SHP77 treated with DMSO at 0.1 percent for 48 hours (cell line): Measurements from ENCODE around the gene FLYWCH1.

Experiments used
- DNase-seq: peaks from one replicate; lab custom pipeline; 2025; lab: John Stamatoyannopoulos, UW

Gene FLYWCH1

DNA sequence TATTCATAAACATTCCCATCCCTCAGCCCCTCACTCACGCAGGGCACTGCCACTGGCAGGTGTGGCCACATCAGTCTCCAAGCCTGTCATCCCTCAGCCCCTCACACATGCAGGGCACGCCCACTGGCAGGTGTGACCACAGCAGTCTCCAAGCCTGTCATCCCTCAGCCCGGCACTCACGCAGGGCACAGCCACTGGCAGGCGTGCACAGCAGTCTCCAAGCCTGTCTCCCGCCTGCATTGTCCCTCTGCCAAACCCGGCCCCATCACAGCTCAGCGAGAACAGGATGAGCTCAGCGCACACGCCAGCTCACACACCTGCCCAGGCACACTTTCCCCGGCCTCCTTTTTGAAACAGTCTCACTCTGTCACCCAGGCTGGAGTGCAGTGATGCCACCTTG lies 40.9 kb downstream of the FLYWCH1 start:
- DNase-seq = peak; percentile 66

DNA sequence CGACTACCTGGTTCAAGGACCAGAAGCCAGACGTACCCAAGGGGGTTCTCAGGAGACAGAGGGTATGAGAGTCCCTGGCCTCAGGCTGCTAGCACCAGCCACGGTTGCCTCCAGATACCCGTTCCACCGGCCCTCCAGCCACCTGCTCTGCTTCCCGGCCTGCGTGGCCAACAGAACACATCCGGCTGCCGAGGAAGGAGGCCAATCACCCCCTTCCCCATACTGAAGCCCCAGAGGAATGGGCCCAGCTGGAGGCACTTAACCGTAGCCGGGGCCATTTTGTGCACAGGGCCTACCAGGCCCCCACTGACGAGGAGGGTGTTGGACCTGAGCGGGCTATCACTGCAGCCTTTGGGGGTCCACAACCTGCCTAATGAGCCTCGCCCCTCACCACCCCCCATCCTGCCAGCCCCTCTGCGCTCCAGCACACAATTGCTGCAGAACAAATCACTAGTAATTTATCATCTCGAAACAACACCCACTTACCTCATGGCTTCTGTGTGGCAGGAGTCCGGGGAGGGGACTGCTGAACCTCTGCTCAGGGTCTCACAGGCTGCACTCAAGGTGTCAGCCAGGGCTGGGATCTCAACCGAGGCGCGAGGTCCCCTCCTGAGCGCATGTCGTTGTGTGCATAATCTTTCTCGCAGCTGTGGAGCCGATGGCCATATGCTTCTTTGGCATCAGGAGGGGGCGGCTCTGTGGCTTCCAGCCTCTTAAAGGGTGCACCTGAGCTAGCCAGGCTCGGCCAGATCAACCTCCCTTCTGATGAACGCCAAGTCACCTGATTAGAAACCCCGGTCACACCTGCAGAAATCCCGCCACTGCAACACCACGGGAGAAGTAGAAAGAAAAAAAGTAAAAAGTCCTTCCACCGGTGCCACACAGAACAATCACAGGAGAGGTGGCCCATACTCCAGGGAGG lies 42.2 kb downstream of the FLYWCH1 start:
- DNase-seq = peak; percentile 9

DNA sequence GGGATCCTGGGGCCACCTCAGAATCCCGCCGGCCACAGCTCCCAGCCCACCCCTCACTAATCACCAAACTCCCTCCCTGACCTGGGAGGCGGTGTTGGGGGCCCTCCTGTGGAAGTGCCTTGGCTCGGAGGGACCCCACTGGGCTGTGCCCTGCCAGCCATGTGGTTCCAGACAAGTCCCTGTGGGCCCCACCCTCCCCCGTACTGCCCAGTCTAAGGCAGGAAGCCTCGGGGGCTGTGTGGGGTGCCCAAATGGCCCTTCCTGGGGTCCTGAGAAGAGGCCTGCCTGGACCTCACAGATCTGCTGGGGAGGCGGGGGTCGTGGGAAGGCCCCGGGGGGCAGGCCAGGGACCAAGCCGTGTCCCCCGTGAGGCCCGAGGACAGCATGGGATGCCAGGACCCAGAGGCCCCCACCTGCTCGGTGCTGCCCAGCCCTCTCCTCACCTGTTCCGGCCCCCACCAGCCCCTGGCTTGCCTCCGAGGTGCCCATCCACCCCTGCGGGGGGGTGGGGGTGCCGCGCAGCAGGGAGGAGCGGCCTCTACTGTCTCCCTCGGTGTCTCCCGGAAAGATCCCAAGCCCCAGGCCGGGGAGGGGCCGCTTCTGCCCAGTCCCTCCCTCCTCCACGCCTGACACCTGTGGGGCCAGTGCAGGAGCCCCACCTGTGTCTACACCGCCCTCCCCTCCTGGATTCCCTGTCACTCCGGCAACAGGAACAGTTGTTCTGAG lies 43.1 kb downstream of the FLYWCH1 start:
- no peak for DNase-seq

DNA sequence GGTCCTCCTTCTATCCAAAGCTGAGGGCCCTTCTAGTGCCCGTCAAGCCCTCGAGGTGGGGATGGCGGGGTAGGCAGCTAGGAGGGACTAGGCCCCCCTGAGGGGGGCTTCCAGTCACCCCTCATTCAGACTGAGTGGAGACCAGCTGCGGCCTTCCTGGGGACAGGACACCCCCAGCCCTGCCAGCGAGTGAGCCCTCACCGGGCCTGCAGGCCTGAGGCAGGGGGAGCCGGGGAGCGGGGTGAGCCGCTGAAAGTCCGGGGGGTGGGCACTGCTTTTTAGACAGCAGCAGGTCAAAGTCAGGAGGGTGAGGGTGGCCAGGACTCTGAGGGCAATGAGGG lies 43.7 kb downstream of the FLYWCH1 start:
- no peak for DNase-seq

DNA sequence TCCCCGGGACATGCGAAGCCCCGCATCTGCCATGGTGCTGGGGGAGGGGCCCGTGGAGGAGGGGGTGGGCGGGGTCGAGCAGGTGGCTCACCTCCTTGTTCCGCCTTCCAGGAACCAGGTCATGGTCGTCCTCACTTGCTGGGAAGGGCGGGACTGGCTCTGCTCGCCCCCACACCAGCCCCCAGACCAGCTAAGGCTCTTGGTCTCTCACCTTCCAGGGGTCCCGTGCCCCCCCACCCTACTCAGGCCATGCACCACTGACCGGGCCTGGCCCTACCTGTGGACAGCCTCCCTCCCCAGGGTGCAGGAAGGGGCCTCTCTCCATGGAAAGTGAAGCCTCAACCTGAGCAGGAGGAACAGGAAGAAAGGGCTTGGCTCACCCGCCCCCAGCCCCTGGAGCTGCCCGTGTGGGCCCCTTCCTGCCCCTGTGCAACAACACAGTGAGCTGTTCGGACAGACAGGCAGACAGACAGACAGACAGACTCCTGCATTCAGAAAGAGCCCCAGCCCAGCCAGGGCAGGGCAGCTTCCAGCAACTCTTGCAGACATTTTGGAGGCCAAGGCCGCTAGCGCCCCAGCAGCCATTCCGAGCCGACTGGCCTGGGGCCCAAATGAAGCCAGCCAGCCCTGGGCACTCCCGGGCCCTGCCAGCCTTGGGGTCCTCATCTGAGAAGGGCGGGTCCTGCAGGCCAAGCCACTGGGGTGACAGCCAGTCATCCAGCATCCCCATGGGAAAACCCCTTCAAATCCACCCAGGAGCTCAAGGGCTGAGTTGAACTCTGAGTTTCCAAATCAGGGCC lies 44.2 kb downstream of the FLYWCH1 start:
- DNase-seq = no peak

DNA sequence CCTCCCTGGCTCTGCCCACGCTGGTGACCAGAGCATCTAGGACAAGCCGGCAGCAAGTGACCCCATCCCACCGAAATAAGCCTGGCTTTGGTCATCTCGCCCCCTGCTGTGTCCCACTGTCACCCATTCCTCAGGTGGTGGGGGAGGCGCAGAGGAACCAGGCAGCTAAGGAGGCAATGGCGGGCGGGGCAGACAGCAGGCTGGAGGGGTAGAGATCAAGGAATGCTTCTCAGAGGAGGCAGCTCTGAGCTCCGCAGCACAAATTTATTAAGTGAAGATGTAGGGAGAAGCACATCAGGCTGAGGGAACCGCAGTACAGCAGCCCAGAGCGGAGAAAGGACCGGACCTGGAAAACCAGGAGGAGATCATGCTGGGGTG lies 44.8 kb downstream of the FLYWCH1 start:
- DNase-seq = no peak

DNA sequence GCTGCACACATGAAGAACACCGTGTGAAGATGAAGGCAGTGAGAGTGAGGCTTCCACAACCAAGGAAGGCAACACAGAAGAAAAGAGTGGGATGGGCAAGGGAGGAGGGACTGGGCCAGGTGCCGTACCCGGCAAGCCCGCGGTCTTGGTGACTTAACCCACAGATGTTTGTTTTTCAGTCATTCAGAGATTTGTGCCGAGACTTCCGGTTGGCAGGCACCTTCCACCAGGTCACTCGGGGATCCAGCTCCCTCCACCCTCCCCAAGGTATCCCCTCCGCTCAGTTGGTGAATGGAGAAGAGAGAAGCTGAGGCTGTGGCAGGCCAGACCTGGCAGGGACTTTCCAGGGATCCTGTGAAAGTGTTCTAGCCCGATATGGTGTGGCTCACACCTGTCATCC lies 47.5 kb downstream of the FLYWCH1 start:
- no peak for DNase-seq

DNA sequence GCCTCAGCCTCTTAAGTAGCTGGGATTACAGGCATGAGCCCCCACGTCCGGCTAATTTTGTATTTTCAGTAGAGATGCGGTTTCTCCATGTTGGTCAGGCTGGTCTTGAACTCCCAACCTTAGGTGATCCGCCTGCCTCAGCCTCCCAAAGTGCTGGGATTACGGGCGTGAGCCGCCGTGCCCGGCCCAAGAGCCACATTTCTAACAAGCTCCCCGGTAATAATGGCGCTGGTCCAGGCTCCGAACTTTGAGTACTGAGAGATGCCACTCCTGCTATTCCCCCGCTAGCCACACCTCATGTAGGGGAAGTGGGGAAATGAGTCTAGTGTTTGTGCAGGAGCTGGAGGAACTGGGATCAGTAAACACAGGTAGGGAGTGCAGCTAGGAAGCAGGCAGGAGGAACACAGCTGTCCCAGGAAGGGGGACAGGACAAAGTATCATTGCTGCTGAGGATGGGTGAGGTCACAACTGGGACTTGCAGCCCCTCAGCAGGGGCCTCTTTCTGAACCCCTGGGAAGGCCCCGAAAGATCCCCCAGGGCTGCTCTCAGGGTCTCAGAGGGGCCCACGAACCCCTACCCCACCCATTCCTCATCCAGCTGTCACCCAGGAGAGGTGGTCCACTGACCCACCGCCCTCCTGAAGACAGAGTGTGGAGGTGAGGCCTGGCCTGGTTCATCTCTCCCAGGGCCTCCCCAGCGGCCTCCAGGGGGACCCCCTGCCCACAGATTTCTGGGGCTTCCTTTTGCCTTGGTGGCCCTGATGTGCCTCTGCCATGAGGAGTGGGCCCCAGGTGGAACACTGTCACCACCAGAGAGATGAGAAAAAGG lies 48.7 kb downstream of the FLYWCH1 start:
- no peak for DNase-seq

DNA sequence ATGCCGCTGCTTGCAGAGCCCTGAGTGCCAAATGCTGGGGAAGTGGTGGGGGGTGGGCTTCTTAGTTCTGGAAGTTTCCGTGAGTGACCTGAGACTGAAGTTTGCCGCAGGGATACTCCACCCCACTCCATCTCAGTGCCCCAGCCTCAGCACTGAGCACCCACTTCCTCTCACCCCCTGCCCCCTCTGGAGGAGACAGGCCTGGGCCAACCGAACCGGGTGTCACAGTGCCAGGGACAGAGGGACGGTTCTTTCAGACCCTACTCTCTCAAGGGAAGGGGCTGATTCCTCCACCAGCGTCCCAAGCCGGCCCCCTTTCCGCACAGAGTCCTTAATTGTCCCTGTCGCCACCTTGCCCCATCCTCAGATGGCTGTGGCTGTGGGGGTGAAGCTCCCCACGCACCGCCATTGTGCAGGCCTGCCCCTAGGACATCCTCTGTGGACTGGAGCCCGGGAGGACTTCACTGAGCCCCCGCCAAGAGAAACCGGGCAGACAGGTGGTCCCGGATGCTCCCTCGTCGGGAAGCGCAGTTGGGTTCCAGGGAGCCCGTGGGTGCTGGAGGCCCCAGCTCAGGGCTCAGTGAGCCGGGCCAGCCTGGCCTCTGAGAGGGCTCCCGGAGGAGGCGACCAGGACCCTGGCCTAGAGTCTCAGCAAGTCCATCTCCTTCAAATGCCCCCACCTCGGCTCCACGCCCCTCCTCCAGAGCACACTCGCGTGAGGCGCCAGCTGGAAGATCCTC lies 50.8 kb downstream of the FLYWCH1 start:
- no peak for DNase-seq

DNA sequence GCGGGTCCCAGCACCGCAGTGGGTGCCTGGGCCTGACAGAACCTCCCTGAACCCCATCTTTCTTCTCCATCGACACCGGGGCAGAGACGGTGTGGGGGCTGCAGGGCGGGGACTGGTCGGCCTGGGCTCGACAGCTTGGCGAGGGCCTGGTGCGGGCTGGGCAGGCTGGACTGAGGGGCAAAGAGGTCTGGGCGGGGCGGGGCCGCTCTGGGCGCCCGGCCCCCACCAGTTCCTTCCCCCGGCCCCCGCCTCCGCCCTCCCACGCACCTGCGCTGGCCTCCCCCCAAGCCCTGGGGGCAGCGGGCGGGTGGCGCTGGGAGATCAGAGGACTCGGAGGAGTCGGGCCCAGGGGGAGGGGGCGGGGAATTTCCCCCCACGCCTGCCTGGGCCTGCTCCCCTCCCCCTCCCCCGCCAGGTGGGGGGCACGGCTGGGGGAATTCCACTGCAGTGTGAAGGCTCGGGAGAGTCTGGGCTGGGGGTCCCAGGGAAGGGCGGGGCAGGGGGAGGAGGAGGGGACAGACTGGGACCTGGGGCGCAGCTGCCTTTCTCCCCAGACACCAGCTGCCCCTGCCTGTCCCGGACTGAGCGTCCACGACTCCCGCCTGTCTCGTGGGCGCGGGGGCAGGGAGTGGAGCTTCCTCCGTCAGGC lies 51.5 kb downstream of the FLYWCH1 start:
- DNase-seq = no peak

DNA sequence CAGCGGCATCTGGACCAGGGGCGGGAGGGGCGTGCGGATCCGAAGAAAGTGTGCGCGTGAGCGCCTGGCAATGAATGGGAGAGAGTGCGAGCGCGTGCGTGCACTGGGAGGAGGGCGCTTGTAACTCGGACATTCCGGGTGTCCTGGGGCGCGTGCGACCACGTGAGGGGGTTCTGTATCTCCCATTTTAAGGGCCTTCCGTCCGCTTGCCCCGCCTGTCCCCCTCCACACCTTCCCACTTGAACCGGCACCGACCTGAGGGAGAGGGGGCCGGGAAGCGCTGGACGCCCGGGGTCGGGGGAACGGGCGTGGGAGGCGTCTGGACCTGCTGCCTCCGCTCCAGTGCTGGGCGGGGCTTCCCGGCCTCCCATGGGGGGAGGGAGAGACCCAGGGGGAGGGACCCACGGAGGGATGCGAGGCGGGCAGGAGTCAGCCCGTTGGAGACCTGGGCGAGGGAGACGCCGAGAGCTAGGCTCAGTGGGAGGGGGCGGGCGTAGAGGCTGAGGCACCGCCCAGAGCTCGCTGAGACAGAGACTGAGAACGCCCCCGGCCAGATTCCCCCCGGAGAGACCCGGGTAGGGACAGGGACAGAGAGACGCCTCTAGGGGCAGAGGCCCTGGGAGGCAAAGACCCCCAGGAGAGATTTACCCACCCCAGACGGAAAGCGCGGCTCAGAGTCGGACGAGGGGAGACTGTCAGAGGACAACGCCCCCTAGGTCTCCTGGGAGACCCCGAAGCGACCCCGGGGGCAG lies 52.2 kb downstream of the FLYWCH1 start, which contains the start of gene KREMEN2:
Gene KREMEN2, plus strand, starts transcription at position 553 of the 752 bp plus-strand sequence. CDS start 246 bp downstream, outside the sequence.
- DNase-seq = peak; percentile 39

DNA sequence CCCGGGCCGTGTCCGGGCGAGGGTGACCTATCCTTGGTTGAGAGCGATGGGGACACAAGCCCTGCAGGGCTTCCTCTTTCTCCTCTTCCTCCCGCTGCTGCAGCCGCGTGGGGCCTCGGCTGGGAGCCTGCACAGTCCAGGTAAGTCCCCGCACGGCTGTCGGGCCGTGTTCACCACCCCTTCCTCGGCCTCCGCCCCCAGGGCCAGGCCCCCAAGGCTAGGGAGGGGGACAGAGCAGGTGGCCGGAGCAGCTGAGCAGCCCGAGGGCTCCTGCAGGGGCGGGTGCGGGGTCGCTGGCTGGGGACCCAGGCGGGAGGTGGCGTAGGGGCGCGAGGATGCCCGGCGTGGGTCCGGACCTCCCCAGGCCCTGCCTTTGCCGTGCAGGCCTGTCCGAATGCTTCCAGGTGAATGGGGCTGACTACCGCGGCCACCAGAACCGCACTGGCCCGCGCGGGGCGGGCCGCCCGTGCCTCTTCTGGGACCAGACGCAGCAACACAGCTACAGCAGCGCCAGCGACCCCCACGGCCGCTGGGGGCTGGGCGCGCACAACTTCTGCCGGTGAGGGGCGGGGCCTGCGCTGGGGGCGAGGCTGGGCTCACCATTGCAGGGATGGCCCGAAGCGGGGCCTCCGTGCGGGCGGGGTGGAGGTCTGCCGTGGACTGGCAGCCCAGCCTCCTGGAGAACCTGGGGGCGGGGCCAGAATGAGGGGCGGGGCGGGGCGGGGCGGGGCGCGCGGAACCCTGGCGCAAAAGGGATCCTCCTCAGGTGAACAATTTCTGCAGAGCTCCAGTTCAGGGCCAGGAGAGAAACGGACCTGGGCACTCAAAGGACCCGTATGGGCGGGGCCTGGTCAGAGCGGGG lies 53.0 kb downstream of the FLYWCH1 start:
- peak; percentile 28 for DNase-seq

DNA sequence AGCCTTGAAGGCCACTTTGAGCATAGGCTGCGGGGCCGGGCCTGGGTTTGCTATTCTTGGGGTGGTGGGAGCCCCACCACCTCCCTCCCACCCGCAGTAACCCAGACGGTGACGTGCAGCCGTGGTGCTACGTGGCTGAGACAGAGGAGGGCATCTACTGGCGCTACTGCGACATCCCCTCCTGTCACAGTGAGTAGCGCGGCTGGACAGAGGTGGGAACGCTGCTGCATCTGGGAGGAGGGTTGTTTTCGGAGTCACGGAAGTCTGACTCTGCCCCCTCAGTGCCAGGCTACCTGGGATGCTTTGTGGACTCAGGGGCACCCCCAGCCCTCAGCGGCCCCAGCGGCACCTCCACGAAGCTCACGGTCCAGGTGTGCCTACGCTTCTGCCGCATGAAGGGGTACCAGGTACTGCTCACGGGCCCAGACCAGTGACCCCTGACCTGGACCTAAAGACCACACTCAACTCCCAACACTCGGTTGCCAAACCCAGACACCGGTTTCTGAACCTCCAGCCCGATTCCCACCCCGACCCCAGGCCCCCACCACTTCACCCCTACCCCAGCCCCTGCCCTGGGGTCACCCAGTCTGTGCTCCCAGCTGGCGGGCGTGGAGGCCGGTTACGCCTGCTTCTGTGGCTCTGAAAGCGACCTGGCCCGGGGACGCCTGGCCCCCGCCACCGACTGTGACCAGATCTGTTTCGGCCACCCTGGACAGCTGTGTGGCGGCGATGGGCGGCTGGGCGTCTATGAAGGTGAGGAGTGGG lies 54.5 kb downstream of the FLYWCH1 start:
- DNase-seq = no peak

DNA sequence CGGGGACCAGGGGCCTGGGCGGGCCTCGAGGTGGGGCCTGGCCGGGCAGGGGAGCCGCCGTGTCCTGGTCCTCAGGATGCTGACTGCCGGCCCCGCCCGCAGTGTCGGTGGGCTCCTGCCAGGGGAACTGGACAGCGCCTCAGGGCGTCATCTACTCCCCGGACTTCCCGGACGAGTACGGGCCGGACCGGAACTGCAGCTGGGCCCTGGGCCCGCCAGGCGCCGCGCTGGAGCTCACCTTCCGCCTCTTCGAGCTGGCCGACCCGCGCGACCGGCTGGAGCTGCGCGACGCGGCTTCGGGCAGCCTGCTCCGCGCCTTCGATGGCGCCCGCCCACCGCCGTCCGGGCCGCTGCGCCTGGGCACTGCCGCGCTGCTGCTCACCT lies 55.1 kb downstream of the FLYWCH1 start:
- DNase-seq = no peak

DNA sequence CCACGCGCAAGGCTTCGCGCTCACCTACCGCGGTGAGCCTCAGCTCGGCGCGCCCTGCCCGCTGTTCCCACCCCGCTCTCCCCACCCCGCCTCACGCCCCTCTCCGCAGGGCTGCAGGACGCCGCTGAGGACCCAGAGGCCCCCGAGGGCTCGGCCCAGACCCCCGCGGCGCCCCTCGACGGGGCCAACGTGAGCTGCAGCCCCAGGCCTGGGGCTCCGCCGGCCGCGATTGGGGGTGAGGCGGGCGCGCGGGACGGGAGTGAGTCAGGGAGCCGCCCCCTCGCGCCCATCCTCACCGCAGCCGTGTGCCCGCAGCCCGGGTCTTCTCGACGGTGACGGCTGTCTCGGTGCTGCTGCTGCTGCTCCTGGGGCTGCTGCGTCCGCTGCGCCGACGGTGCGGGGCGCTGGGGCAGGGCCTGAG lies 55.5 kb downstream of the FLYWCH1 start:
- DNase-seq = no peak

DNA sequence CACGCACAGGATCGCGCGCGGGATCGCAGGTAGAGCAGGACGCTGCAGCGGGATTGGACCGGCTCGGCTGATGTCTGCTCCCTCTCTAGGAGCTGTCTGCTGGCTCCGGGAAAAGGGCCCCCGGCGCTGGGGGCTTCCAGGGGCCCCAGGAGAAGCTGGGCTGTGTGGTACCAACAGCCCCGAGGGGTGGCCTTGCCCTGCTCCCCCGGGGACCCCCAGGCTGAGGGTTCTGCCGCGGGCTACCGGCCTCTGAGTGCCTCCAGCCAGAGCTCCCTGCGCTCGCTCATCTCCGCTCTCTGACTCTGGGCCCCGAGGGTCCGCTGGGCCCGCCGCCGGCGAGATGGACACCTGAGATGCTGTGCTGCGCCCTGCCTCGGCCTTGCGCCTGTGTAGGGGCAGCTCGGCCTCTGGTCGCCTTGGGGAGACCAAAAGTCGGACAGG lies 56.0 kb downstream of the FLYWCH1 start:
- no peak for DNase-seq

DNA sequence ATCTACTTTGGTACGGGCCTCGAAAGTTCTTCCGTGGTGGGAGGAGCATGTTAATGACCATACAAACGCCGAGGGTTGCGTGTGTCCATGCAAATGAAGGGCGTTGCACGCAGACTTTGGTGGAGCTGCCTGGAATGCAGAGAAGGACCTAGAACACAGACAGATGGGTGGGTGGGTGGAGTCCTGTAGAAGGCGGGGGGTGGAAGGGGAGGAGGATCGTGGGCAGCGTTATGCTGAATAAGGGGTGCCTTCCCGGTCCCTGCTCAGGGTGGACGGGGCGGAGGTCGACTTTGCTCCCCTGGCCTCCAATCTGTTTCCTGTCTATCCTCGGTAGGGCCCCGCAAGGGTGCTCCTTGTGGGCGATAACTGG lies 56.6 kb downstream of the FLYWCH1 start:
- peak; percentile 1 for DNase-seq
